Sigmoid colon (tissue), 4 donors: ENCODE results near the gene EEF1A1.

Source experiments
- CTCF ChIP-seq, 4 experiments: fragments of 450-650 bp in 3 of 4; fragments of 200-600 bp in 1 of 4; IDR thresholded peaks; one replicate each; pipeline ENCODE4 v1.5.1; 2016 to 2019; ENCODE audit warnings: antibody characterized with exemption in 4 of 4, mild to moderate bottlenecking in 3 of 4, moderate library complexity in 2 of 4
- POLR2AphosphoS5 ChIP-seq, 4 donors: sonication (generic); formaldehyde crosslinking; IDR thresholded peaks; one replicate each; pipeline ENCODE4 v1.6.1; 2017; ENCODE audit warnings: antibody characterized with exemption in 4 of 4

- TF ChIP-seq POLR2AphosphoS5 (IDR thresholded peaks at IDR 0.05) (no peak), CTCF (IDR thresholded peaks at IDR 0.05) (no peak)
These were observed 49.0 kb downstream of the EEF1A1 start for GRCh38 chr6:73471686-73472290.
